Endothelial cell of umbilical vein (primary cell): Measurements from ENCODE around the gene MTA1. TPM values are rescaled to one million over a fixed set of nuclear protein-coding genes. Genes with fewer than 3 reads are reported as not detected.

ENCODE experiments used
- BruUV-seq: library from RNA; stranded (reverse); fragments of 400-500 nt; replicated peaks from 2 replicates; lab custom pipeline; 2021; lab: Mats Ljungman, UMichigan
- CTCF ChIA-PET: fragments of 300-600, 350-600 bp; sonication (Branson Sonifier 250); formaldehyde crosslinking; loops from one replicate; lab custom pipeline; 2021; ENCODE audit warnings: antibody characterized with exemption, inconsistent platforms; lab: Charles Lee
- POLR2A ChIA-PET: fragments of 300-600, 350-600 bp; sonication (Branson Sonifier 250); formaldehyde crosslinking; loops from one replicate; lab custom pipeline; 2021; ENCODE audit warnings: antibody characterized with exemption, inconsistent platforms; lab: Charles Lee
- DNase-seq: peaks from one replicate; pipeline ENCODE4 v3.0.0-alpha.2; 2011; ENCODE audit warnings: low read depth, low spot score
- FAIRE-seq: peaks from 2 replicates; lab custom pipeline; 2011; peaks lifted over from hg19 to GRCh38; lab: Jason Lieb, UNC
- H2AFZ ChIP-seq: 2 replicates; pipeline ENCODE4 v1.6.0; 2012; ENCODE audit warnings: low read depth, low read length, control low read depth, inconsistent platforms
- H3K27ac ChIP-seq: 2 replicates; pipeline ENCODE4 v1.5.1; 2011; ENCODE audit warnings: low read depth, mild to moderate bottlenecking, control low read depth, low read length, moderate library complexity; ENCODE audit not compliant: insufficient read depth
- H3K27me3 ChIP-seq, 2 experiments: 2 replicates each; pipeline versions ENCODE4 v1.6.0 to v1.6.1; 2011; ENCODE audit warnings: low read length in 2 of 2, mixed read lengths in 1 of 2; ENCODE audit not compliant: control insufficient read depth in 2 of 2, insufficient read depth in 2 of 2
- H3K36me3 ChIP-seq, 2 experiments: 2 replicates in 1 of 2; 3 replicates in 1 of 2; pipeline ENCODE4 v1.5.1; 2011; ENCODE audit warnings: low read length in 2 of 2, mild to moderate bottlenecking in 1 of 2, moderate library complexity in 1 of 2; ENCODE audit not compliant: control insufficient read depth in 2 of 2, insufficient read depth in 2 of 2; ENCODE audit errors: extremely low read depth in 1 of 2
- H3K4me1 ChIP-seq: 3 replicates; pipeline ENCODE4 v1.5.1; 2011; ENCODE audit warnings: mild to moderate bottlenecking, low read length; ENCODE audit not compliant: control insufficient read depth, insufficient read depth; ENCODE audit errors: extremely low read depth
- H3K4me2 ChIP-seq: 2 replicates; pipeline ENCODE4 v1.6.1; 2011; ENCODE audit warnings: low read length, control low read depth, mixed read lengths; ENCODE audit not compliant: insufficient read depth
- H3K4me3 ChIP-seq, 3 experiments: fragments of 200-600 bp in 1 of 3; sonication (generic), shearing (Covaris generic) in 1 of 3; replicated peaks in 1 of 3; 2 replicates each; pipeline ENCODE4 v1.5.1; 2011 to 2016; ENCODE audit warnings: control low read depth in 3 of 3, low read length in 3 of 3, mild to moderate bottlenecking in 2 of 3, inconsistent platforms in 1 of 3, low read depth in 1 of 3, moderate library complexity in 1 of 3; ENCODE audit not compliant: insufficient read depth in 1 of 3
- H3K79me2 ChIP-seq: 2 replicates; pipeline ENCODE4 v1.6.0; 2012; ENCODE audit warnings: low read length, inconsistent platforms; ENCODE audit not compliant: control insufficient read depth, insufficient read depth
- H3K9ac ChIP-seq: replicated peaks from 2 replicates; pipeline ENCODE3; 2011; ENCODE audit warnings: low read length, control low read depth; ENCODE audit not compliant: insufficient read depth; ENCODE audit errors: extremely low read depth
- H3K9me1 ChIP-seq: replicated peaks from 3 replicates; pipeline ENCODE4 v1.6.0; 2011; ENCODE audit warnings: mild to moderate bottlenecking, low read length; ENCODE audit not compliant: control insufficient read depth, insufficient read depth; ENCODE audit errors: extremely low read depth
- H3K9me3 ChIP-seq: replicated peaks from 2 replicates; pipeline ENCODE4 v1.5.1; 2012; ENCODE audit warnings: low read length, inconsistent platforms; ENCODE audit not compliant: control insufficient read depth, insufficient read depth
- H4K20me1 ChIP-seq: replicated peaks from 2 replicates; pipeline ENCODE3; 2011; ENCODE audit warnings: mild to moderate bottlenecking, low read length; ENCODE audit not compliant: control insufficient read depth, insufficient read depth; ENCODE audit errors: extremely low read depth
- CTCF ChIP-seq, 2 donors: IDR thresholded peaks; 1 replicate in 1 of 2; 2 replicates in 1 of 2; pipeline ENCODE4 v1.5.1; 2011; ENCODE audit warnings: low read length in 2 of 2, mild to moderate bottlenecking in 2 of 2, moderate library complexity in 2 of 2, control low read depth in 1 of 2, inconsistent platforms in 1 of 2, low read depth in 1 of 2; ENCODE audit not compliant: insufficient read depth in 1 of 2; ENCODE audit errors: extremely low read depth in 1 of 2
- EZH2 ChIP-seq: IDR thresholded peaks from 2 replicates; pipeline ENCODE4 v1.6.1; 2012; ENCODE audit warnings: borderline replicate concordance, low read depth, mild to moderate bottlenecking, moderate library complexity, low read length, inconsistent platforms; ENCODE audit not compliant: severe bottlenecking
- GATA2 ChIP-seq: IDR thresholded peaks from 2 replicates; pipeline ENCODE4 v1.7.0; 2011; ENCODE audit warnings: low read depth, mild to moderate bottlenecking, moderate library complexity, mixed read lengths, low read length; ENCODE audit not compliant: insufficient read length, insufficient read depth
- JUN ChIP-seq: IDR thresholded peaks from 2 replicates; pipeline ENCODE4 v1.6.1; 2011; ENCODE audit warnings: borderline replicate concordance, low read depth; ENCODE audit not compliant: insufficient read length, insufficient read depth
- MYC ChIP-seq: IDR thresholded peaks from one replicate; pipeline ENCODE4 v1.6.1; 2011; ENCODE audit warnings: mild to moderate bottlenecking, low read depth, low read length
- POLR2A ChIP-seq: IDR thresholded peaks from 2 replicates; pipeline ENCODE4 v1.6.1; 2012; ENCODE audit warnings: low read depth, mild to moderate bottlenecking, control low read depth, low read length
- POLR2AphosphoS5 ChIP-seq: IDR thresholded peaks from 2 replicates; pipeline ENCODE4 v1.6.1; 2012; ENCODE audit warnings: low read depth, mild to moderate bottlenecking, control low read depth, low read length, moderate library complexity; ENCODE audit not compliant: insufficient read depth
- dilution Hi-C: fragments of 300-500 bp; cut with MboI; formaldehyde crosslinking; loops from one replicate; pipeline ENCODE4 v1.15.0; 2019; ENCODE audit warnings: low sequenced_read_pairs; ENCODE audit not compliant: extremely low pct_ligation_motif_present
- intact Hi-C: fragments of 100-400 bp; cut with micrococcal nuclease; formaldehyde crosslinking; loops from one replicate; pipeline ENCODE4 v1.10.0; 2022
- polyA plus RNA-seq, 4 experiments: library from polyadenylated mRNA; depleted of rRNA in 3 of 4; stranded (reverse) in 3 of 4; unstranded in 1 of 4; fragments of >200 nt; gene quantifications; 2 replicates each; pipeline versions ENCODE4 v1.2.1 to v1.2.3, GENCODE V29; 2011 to 2012; ENCODE audit warnings: missing spikeins in 1 of 4
- total RNA-seq: library from RNA; stranded (reverse); gene quantifications from 2 replicates; pipeline ENCODE4 v1.2.3, GENCODE V29; 2021

Gene MTA1
- total and polyA plus RNA-seq, 2 donors (not counting 3 experiments of a cell fraction or from before 2014, with no cell fraction given): 85.2 to 167 TPM

- CTCF ChIA-PET: interaction anchor here (1.5 kb wide), 1 partner anchor 39 kb away, joined by 3 read pairs; no protein-coding TSS in a partner anchor
- BruUV-seq: no TSS peak
Observed at GRCh38 chr14:105487449-105487985, 67.9 kb downstream of the MTA1 start.

GRCh38 chr14:105487986-105488777 lies 68.6 kb downstream of the MTA1 start:
- POLR2A ChIA-PET: no interaction called here
- H3K9ac ChIP-seq: no peak overlapping the region
- no peaks in the 10 kb centered on the region for H4K20me1 ChIP-seq
- FAIRE-seq (no peak), DNase-seq (no peak)
- CTCF ChIA-PET: interaction anchor here (1.7 to 5.1 kb wide), 6 partner anchors 7 to 117 kb away, joined by 6 to 239 read pairs (median 24); no protein-coding TSS in a partner anchor
- H3K79me2 ChIP-seq: peaks cover 3% of the 10 kb centered on the region
- intact Hi-C loops (no loop called here), dilution Hi-C loops (no loop called here)
- H3K4me1 ChIP-seq: peaks cover 2% of the 10 kb centered on the region
- no peak overlapping the region for H3K4me3 ChIP-seq
- no peak overlapping the region for H2AFZ ChIP-seq
- BruUV-seq: no TSS peak
- H3K9me1 ChIP-seq: no peaks in the 10 kb centered on the region
- no peak overlapping the region for H3K27ac ChIP-seq
- no peak overlapping the region for H3K4me2 ChIP-seq
- peaks cover 0 to 12% of the 10 kb centered on the region in 2 experiments for H3K27me3 ChIP-seq
- no peaks in the 10 kb centered on the region for H3K9me3 ChIP-seq
- no peak for TF ChIP-seq CTCF (IDR thresholded peaks at IDR 0.05; ENCODE audit: extremely low read depth in 1 of 2, insufficient read depth in 1 of 2, low read depth in 1 of 2, low read length in 2 of 2)
- no peak for TF ChIP-seq JUN
- TF ChIP-seq EZH2: no peak
- no peak for TF ChIP-seq GATA2
- TF ChIP-seq POLR2AphosphoS5: no peak
- no peak for TF ChIP-seq POLR2A
- H3K36me3 ChIP-seq: no peaks in the 10 kb centered on the region

More at GRCh38 chr14:105487449-105487985, 67.9 kb downstream of the MTA1 start:
- peaks cover 3% of the 10 kb centered on the region for H3K79me2 ChIP-seq
- TF ChIP-seq MYC: no peak
- peak; percentile 20 for TF ChIP-seq EZH2
- dilution Hi-C loops (no loop called here), intact Hi-C loops (no loop called here)
- no peaks in the 10 kb centered on the region for H4K20me1 ChIP-seq
- H3K27ac ChIP-seq: no peak overlapping the region
- no peak overlapping the region for H3K4me3 ChIP-seq
- peaks cover 4% of the 10 kb centered on the region for H3K4me1 ChIP-seq
- no peak for FAIRE-seq
- POLR2A ChIA-PET: no interaction called here
- no peaks in the 10 kb centered on the region for H3K36me3 ChIP-seq
- H3K4me2 ChIP-seq: no peak overlapping the region
- peaks cover 0 to 12% of the 10 kb centered on the region in 2 experiments for H3K27me3 ChIP-seq
- no peaks in the 10 kb centered on the region for H3K9me3 ChIP-seq
- H3K9me1 ChIP-seq: no peaks in the 10 kb centered on the region
- no peak overlapping the region for H2AFZ ChIP-seq
- no peak for DNase-seq
- H3K9ac ChIP-seq: no peak overlapping the region
